H1 (cell line): ENCODE data around the gene HMG20A. TPM values are rescaled to one million over a fixed set of nuclear protein-coding genes. Genes with fewer than 3 reads are reported as not detected.

Experiments used
- CTCF ChIA-PET: fragments of 300-600 bp; sonication (Branson Sonifier 250); formaldehyde crosslinking; loops from one replicate; lab custom pipeline; 2021; ENCODE audit not compliant: partially characterized antibody; lab: Charles Lee
- POLR2A ChIA-PET: fragments of 300-600 bp; sonication (Branson Sonifier 250); formaldehyde crosslinking; loops from one replicate; lab custom pipeline; 2021; ENCODE audit warnings: inconsistent platforms; ENCODE audit not compliant: partially characterized antibody; lab: Charles Lee
- DNase-seq, 2 experiments: peaks; one replicate each; pipeline versions ENCODE4 v3.0.0 to v3.0.0-alpha.2; 2010 to 2022; ENCODE audit warnings: low spot score in 2 of 2, low read depth in 1 of 2, mixed read lengths in 1 of 2
- FAIRE-seq: peaks from 2 replicates; lab custom pipeline; 2011; peaks lifted over from hg19 to GRCh38; lab: Jason Lieb, UNC
- H2AFZ ChIP-seq: 2 replicates; pipeline ENCODE4 v1.8.1; 2012; ENCODE audit warnings: low read length, inconsistent platforms
- H2AK5ac ChIP-seq: 2 replicates; pipeline ENCODE4 v1.6.1; 2013; ENCODE audit warnings: low read depth, low read length
- H2BK120ac ChIP-seq: replicated peaks from 2 replicates; pipeline ENCODE3; 2013; ENCODE audit warnings: low read depth, low read length, inconsistent platforms
- H2BK12ac ChIP-seq: 2 replicates; pipeline ENCODE4 v1.6.1; 2013; ENCODE audit warnings: low read depth, low read length
- H2BK15ac ChIP-seq: 2 replicates; pipeline ENCODE4 v1.6.1; 2013; ENCODE audit warnings: low read length
- H2BK20ac ChIP-seq: 2 replicates; pipeline ENCODE4 v1.6.1; 2013; ENCODE audit warnings: low read length
- H2BK5ac ChIP-seq: 2 replicates; pipeline ENCODE4 v1.6.1; 2013; ENCODE audit warnings: low read depth, low read length
- H3K14ac ChIP-seq: 2 replicates; pipeline ENCODE4 v1.6.1; 2013; ENCODE audit warnings: inconsistent platforms; ENCODE audit not compliant: insufficient read length
- H3K18ac ChIP-seq: 2 replicates; pipeline ENCODE4 v1.6.1; 2013; ENCODE audit warnings: low read length; ENCODE audit errors: extremely low read depth
- H3K23ac ChIP-seq: 2 replicates; pipeline ENCODE4 v1.6.1; 2013; ENCODE audit warnings: inconsistent platforms; ENCODE audit not compliant: insufficient read length
- H3K23me2 ChIP-seq: 2 replicates; pipeline ENCODE4 v1.6.1; 2013; ENCODE audit warnings: low read depth, low read length
- H3K27ac ChIP-seq: 2 replicates; pipeline ENCODE4 v1.6.1; 2011; ENCODE audit warnings: low read depth, low read length, inconsistent platforms
- H3K27me3 ChIP-seq, 4 experiments: replicated peaks in 1 of 4; 1 replicate in 1 of 4; 2 replicates in 3 of 4; pipeline versions ENCODE4 v1.6.1 to v1.8.1; 2011 to 2013; ENCODE audit warnings: low read length in 3 of 4, mild to moderate bottlenecking in 3 of 4, inconsistent platforms in 2 of 4, mixed read lengths in 2 of 4, moderate library complexity in 1 of 4; ENCODE audit not compliant: control insufficient read depth in 3 of 4, insufficient read depth in 3 of 4; ENCODE audit errors: extremely low read depth in 1 of 4
- H3K36me3 ChIP-seq, 4 experiments: 2 replicates each; pipeline versions ENCODE4 v1.6.1 to v1.8.1; 2011 to 2013; ENCODE audit warnings: mild to moderate bottlenecking in 4 of 4, low read length in 3 of 4, moderate library complexity in 2 of 4, control low read depth in 1 of 4, inconsistent platforms in 1 of 4; ENCODE audit not compliant: insufficient read depth in 4 of 4, control insufficient read depth in 2 of 4
- H3K4ac ChIP-seq: replicated peaks from 2 replicates; pipeline ENCODE3; 2013; ENCODE audit warnings: low read length, low read depth, mixed read lengths, inconsistent platforms; ENCODE audit not compliant: insufficient read length
- H3K4me1 ChIP-seq, 4 experiments: replicated peaks in 1 of 4; 1 replicate in 1 of 4; 2 replicates in 3 of 4; pipeline versions ENCODE4 v1.6.1 to v1.8.1; 2011 to 2013; ENCODE audit warnings: low read length in 3 of 4, inconsistent platforms in 2 of 4, mixed read lengths in 1 of 4; ENCODE audit not compliant: insufficient read depth in 4 of 4, control insufficient read depth in 3 of 4
- H3K4me2 ChIP-seq, 2 experiments: 2 replicates each; pipeline versions ENCODE4 v1.6.1 to v1.8.1; 2011 to 2013; ENCODE audit warnings: low read depth in 2 of 2, low read length in 2 of 2, control low read depth in 1 of 2, inconsistent platforms in 1 of 2, mild to moderate bottlenecking in 1 of 2; ENCODE audit not compliant: insufficient read depth in 1 of 2
- H3K4me3 ChIP-seq, 4 experiments: fragments of 200-600, 300-600 bp in 1 of 4; sonication (generic), shearing (Covaris generic), sonication (Bioruptor Twin) in 1 of 4; 2 replicates each; pipeline versions ENCODE4 v1.5.1 to v1.8.1; 2011 to 2016; ENCODE audit warnings: low read length in 4 of 4, low read depth in 3 of 4, control low read depth in 2 of 4, inconsistent platforms in 2 of 4, mild to moderate bottlenecking in 2 of 4, mixed read lengths in 1 of 4, moderate library complexity in 1 of 4; ENCODE audit not compliant: insufficient read depth in 2 of 4; ENCODE audit errors: extremely low read depth in 1 of 4
- H3K56ac ChIP-seq: replicated peaks from 2 replicates; pipeline ENCODE3; 2013; ENCODE audit warnings: low read depth, mild to moderate bottlenecking, mixed read lengths, low read length, inconsistent platforms; ENCODE audit not compliant: insufficient read length
- H3K79me1 ChIP-seq: 2 replicates; pipeline ENCODE4 v1.6.1; 2013; ENCODE audit warnings: low read depth, low read length, control low read depth
- H3K79me2 ChIP-seq, 2 experiments: 2 replicates each; pipeline versions ENCODE4 v1.6.1 to v1.8.1; 2012 to 2013; ENCODE audit warnings: low read length in 2 of 2, mild to moderate bottlenecking in 2 of 2, inconsistent platforms in 1 of 2; ENCODE audit not compliant: insufficient read depth in 2 of 2, control insufficient read depth in 1 of 2
- H3K9ac ChIP-seq, 4 experiments: replicated peaks in 1 of 4; 1 replicate in 1 of 4; 2 replicates in 3 of 4; pipeline versions ENCODE4 v1.6.1 to v1.8.1; 2011 to 2013; ENCODE audit warnings: low read depth in 3 of 4, low read length in 3 of 4, control low read depth in 2 of 4, mild to moderate bottlenecking in 2 of 4, moderate library complexity in 2 of 4, inconsistent platforms in 1 of 4; ENCODE audit errors: extremely low read depth in 1 of 4
- H3K9me3 ChIP-seq, 2 experiments: 2 replicates each; pipeline versions ENCODE4 v1.6.1 to v1.8.1; 2012 to 2013; ENCODE audit warnings: mild to moderate bottlenecking in 2 of 2, moderate library complexity in 2 of 2, control low read depth in 1 of 2, inconsistent platforms in 1 of 2, low read depth in 1 of 2, low read length in 1 of 2, mixed read lengths in 1 of 2; ENCODE audit not compliant: insufficient read depth in 2 of 2
- H4K20me1 ChIP-seq, 2 experiments: replicated peaks in 1 of 2; 2 replicates each; pipeline versions ENCODE3 to v1.8.1; 2011 to 2013; ENCODE audit warnings: inconsistent platforms in 2 of 2, low read length in 2 of 2, mild to moderate bottlenecking in 1 of 2; ENCODE audit not compliant: insufficient read depth in 2 of 2, control insufficient read depth in 1 of 2
- H4K5ac ChIP-seq: 2 replicates; pipeline ENCODE4 v1.6.1; 2013; ENCODE audit warnings: low read length, low read depth, mixed read lengths, inconsistent platforms; ENCODE audit not compliant: insufficient read length
- H4K8ac ChIP-seq: 2 replicates; pipeline ENCODE4 v1.8.0; 2013; ENCODE audit warnings: mild to moderate bottlenecking, moderate library complexity, low read length, inconsistent platforms; ENCODE audit not compliant: insufficient read depth; ENCODE audit errors: extremely low read depth
- H4K91ac ChIP-seq: replicated peaks from 2 replicates; pipeline ENCODE3; 2013; ENCODE audit warnings: low read length, mixed read lengths, inconsistent platforms; ENCODE audit not compliant: insufficient read length
- WGBS, 2 experiments: shearing (Covaris generic) in 1 of 2; methylation state at CpG; one replicate each; pipeline versions ENCODE4 v1.1.6 to v1.1.7; 2013 to 2015; ENCODE audit warnings: low lambda C conversion rate in 2 of 2, mixed read lengths in 2 of 2, inconsistent platforms in 1 of 2, low coverage in 1 of 2, missing lambda C conversion rate in 1 of 2; ENCODE audit not compliant: insufficient replicate concordance in 2 of 2, insufficient coverage in 1 of 2, insufficient read length in 1 of 2; ENCODE audit errors: extremely low coverage in 1 of 2, missing lambda C conversion rate in 1 of 2; 5-methylcytosine and 5-hydroxymethylcytosine counted together
- polyA plus RNA-seq, 7 experiments: library from polyadenylated mRNA; depleted of rRNA in 3 of 7; stranded (reverse) in 5 of 7; unstranded in 2 of 7; fragments of >200 nt in 5 of 7; fragments of 200-250 nt in 2 of 7; gene quantifications; 1 replicate in 5 of 7; 2 replicates in 1 of 7; 4 replicates in 1 of 7; pipeline versions ENCODE4 v1.2.1 to v1.2.3, GENCODE V29; 2011 to 2013; ENCODE audit warnings: missing spikeins in 2 of 7, mixed read lengths in 2 of 7
- total RNA-seq: library from RNA; stranded (reverse); fragmentation: NEBNext Ultra II Directional; extraction: Animal tissue kit (Norgen Biotek cat#: 25700); gene quantifications from 2 replicates; pipeline ENCODE4 v1.2.1, GENCODE V29; 2021

HMG20A gene
- total and polyA plus RNA-seq, 2 of the 8 experiments (the other 6 are each of a cell fraction or from before 2014, with no cell fraction given) = 52.1 to 59.7 TPM

DNA sequence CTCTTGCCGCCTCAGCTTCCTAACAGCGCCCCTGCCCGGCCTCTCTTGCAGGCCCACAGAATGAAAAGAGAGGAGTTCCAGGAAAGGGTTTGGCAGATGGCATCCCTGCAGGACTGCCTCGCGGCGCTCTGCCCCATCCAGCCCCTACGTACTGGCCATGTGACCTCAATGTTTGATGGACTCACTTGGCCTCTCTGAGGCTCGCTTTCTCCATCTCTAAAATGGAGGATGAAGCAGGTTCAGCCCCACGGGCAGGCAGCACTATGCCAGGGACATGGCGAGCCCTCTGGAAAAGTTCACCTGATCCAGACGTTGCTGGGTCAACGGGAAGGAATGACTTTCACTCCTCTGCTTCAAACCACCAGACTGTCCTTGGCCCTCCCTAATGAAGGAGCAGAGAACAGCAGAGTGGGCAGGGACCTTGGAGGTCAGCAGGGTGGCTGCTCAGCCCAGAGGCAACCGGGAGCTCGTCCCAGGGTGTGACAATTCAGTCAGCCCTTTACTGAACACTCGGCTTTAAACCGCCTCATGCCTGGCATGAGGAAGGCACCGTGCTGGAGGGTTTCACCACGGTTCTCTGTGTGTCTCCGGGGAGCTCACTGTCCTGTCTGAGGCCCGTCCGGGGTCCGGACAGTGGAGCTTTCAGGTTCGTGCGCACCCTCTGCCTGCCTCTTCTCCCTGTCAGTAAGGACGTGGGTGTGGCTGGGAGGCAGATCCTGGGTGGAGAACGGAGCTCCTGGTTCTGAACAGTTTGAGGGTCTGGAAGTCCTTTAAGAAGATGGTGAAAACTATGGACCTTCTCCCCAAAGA lies 110.7 kb downstream of the HMG20A start:
- Histone ChIP-seq H3K79me2 (no peaks in the 10 kb centered on the region), H2AK5ac (peak overlapping the region; percentile 54; the same call in 1 of the 2 replicates), H3K36me3 (no peaks in the 10 kb centered on the region), H2BK5ac (no peak overlapping the region), H3K4ac (no peak overlapping the region), H3K23ac (no peak overlapping the region), H3K56ac (no peak overlapping the region), H3K27ac (no peak overlapping the region), H2AFZ (no peak overlapping the region), H4K5ac (no peak overlapping the region), H3K4me1 (peaks cover 0 to 34% (median 11%) of the 10 kb centered on the region in 4 experiments; a peak in 6 of 7 replicates), H3K9me3 (no peaks in the 10 kb centered on the region), H2BK20ac (peak overlapping the region; percentile 73; the same call in 1 of the 2 replicates), H2BK120ac (no peak overlapping the region), H3K23me2 (no peaks in the 10 kb centered on the region), H3K14ac (no peak overlapping the region), H2BK12ac (peak overlapping the region; percentile 80), H3K4me2 (no peak overlapping the region), H3K79me1 (no peaks in the 10 kb centered on the region), H2BK15ac (no peak overlapping the region; the same call in 1 of the 2 replicates), H3K4me3 (no peak overlapping the region), H4K20me1 (no peaks in the 10 kb centered on the region), H3K9ac (no peak overlapping the region), H3K27me3 (no peaks in the 10 kb centered on the region; a peak in 1 of 7 replicates), H3K18ac (no peak overlapping the region), H4K8ac (no peak overlapping the region), H4K91ac (no peak overlapping the region)
- ChIA-PET POLR2A (interaction anchor here (1.3 kb wide), 1 partner anchor 426 kb away, joined by 3 read pairs; no protein-coding TSS in a partner anchor), CTCF (interaction anchor here (1.0 to 5.9 kb wide), 9 partner anchors 9 to 366 kb away, joined by 3 to 49 read pairs (median 4); no protein-coding TSS in a partner anchor)
- 94% methylated on average over 26 of the region's 26 CpGs; no CpG with 5 or more reads in 1 of the 2 experiments for WGBS, 2 experiments
- no peak for FAIRE-seq
- no peak for DNase-seq
